KMS-11 (cell line): ENCODE results near the gene OSBPL10.

Experiments used
- H2AFZ ChIP-seq: fragments of 200-600 bp; sonication (generic); 2 replicates; pipeline ENCODE4 v1.6.1; 2016; ENCODE audit warnings: antibody characterized with exemption, mixed run types, low read depth
- H3K27ac ChIP-seq: fragments of 200-600 bp; sonication (generic); 2 replicates; pipeline ENCODE4 v1.6.1; 2016; ENCODE audit warnings: mild to moderate bottlenecking, mixed run types
- H3K27me3 ChIP-seq: fragments of 200-600 bp; sonication (generic); 2 replicates; pipeline ENCODE4 v1.6.1; 2017; ENCODE audit warnings: mild to moderate bottlenecking, low read depth, mixed run types, moderate library complexity; ENCODE audit not compliant: insufficient read depth
- H3K36me3 ChIP-seq: fragments of 200-600 bp; sonication (generic); 2 replicates; pipeline ENCODE4 v1.6.1; 2017; ENCODE audit warnings: mild to moderate bottlenecking, mixed run types; ENCODE audit not compliant: insufficient read depth
- H3K4me1 ChIP-seq: fragments of 200-600 bp; sonication (generic); 2 replicates; pipeline ENCODE4 v1.6.1; 2016; ENCODE audit warnings: mild to moderate bottlenecking, low read depth, mixed run types; ENCODE audit not compliant: poor library complexity, severe bottlenecking
- H3K4me2 ChIP-seq: fragments of 200-600 bp; sonication (generic); 2 replicates; pipeline ENCODE4 v1.7.0; 2016; ENCODE audit warnings: mild to moderate bottlenecking, mixed run types
- H3K4me3 ChIP-seq: fragments of 200-600 bp; sonication (generic); IDR thresholded peaks from 2 replicates; pipeline ENCODE4 v1.6.1; 2017; ENCODE audit warnings: low read depth, low read length, mixed read lengths; ENCODE audit not compliant: insufficient read depth
- H3K79me2 ChIP-seq: fragments of 200-600 bp; sonication (generic); 2 replicates; pipeline ENCODE4 v1.6.1; 2016; ENCODE audit warnings: low read depth, mixed run types; ENCODE audit not compliant: insufficient read depth
- H3K9ac ChIP-seq: fragments of 200-600 bp; sonication (generic); 2 replicates; pipeline ENCODE4 v1.6.1; 2016; ENCODE audit warnings: mild to moderate bottlenecking, mixed run types
- H4K20me1 ChIP-seq: fragments of 200-600 bp; sonication (generic); 2 replicates; pipeline ENCODE4 v1.6.1; 2016; ENCODE audit warnings: mild to moderate bottlenecking, mixed run types; ENCODE audit not compliant: insufficient read depth
- TF ChIP-seq, protein P1 (sequence below): fragments of 200-600 bp; sonication (generic); conservative IDR thresholded peaks from 2 replicates; pipeline ENCODE4 v1.6.1; 2017; ENCODE audit warnings: low read depth, mild to moderate bottlenecking, antibody characterized with exemption, low read length, moderate library complexity, mixed read lengths

Gene OSBPL10

DNA sequence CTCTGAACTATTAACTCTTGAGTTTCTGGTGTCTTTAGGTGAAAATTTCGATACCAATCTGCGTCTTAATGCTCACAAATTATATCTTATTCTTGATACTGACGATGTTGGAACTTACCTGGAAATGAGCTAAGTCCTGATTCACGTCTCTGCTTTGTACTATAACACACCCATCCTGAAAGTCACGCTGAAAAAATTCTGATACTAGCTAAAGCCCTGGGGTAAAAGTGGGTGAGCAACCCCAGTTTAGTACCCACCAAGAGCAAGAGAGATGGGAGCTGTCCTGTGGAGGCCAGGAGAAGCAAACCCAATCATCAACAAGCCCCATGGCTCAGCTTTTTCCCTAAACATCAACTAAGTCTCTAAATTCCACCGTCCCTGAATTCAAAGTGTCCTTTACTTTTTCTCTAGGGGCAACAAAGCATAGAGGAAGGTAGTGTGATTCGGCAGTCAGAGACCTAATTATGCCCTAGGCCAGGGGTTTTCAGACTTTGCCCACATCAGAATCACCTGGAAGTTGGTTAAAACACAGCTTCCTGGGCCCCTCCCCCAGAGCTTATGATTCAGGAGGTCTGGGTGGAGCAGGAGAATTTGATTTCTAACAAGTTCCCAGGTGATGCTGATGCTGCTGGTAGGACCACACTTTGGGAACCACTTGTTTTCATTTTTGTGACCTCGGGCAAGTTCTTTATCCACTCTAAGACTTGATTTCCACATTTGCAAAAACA lies 90.2 kb downstream of the OSBPL10 start:
- TF ChIP-seq, protein P1, sequence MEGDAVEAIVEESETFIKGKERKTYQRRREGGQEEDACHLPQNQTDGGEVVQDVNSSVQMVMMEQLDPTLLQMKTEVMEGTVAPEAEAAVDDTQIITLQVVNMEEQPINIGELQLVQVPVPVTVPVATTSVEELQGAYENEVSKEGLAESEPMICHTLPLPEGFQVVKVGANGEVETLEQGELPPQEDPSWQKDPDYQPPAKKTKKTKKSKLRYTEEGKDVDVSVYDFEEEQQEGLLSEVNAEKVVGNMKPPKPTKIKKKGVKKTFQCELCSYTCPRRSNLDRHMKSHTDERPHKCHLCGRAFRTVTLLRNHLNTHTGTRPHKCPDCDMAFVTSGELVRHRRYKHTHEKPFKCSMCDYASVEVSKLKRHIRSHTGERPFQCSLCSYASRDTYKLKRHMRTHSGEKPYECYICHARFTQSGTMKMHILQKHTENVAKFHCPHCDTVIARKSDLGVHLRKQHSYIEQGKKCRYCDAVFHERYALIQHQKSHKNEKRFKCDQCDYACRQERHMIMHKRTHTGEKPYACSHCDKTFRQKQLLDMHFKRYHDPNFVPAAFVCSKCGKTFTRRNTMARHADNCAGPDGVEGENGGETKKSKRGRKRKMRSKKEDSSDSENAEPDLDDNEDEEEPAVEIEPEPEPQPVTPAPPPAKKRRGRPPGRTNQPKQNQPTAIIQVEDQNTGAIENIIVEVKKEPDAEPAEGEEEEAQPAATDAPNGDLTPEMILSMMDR: no peak
- Histone ChIP-seq H3K27ac (no peak overlapping the region), H3K9ac (no peak overlapping the region), H3K4me2 (no peak overlapping the region), H3K36me3 (no peaks in the 10 kb centered on the region), H3K4me3 (no peak overlapping the region), H2AFZ (no peak overlapping the region), H3K27me3 (no peaks in the 10 kb centered on the region), H3K79me2 (no peaks in the 10 kb centered on the region), H4K20me1 (no peaks in the 10 kb centered on the region), H3K4me1 (no peaks in the 10 kb centered on the region)

DNA sequence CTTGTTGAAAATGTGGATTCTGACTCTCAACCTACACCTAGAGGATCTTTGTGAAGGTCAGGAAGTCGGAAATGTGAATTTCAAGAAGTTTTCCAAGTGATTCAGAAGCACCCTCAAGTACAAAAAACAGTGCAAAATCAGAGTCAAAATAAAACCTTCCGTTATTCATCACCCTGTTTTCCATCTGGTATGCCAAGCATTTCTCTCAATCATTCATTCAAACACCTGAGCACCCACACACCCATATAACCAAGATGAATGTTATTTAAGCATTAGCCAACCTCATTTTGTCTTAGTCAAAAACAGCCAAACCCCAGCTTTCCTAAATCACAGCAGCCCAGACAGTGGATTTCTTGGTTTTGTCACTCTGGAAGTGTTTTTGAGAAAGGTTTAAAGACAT lies 91.1 kb downstream of the OSBPL10 start:
- H3K9ac ChIP-seq: no peak overlapping the region
- H3K4me3 ChIP-seq: no peak overlapping the region
- no peak overlapping the region for H3K4me2 ChIP-seq
- TF ChIP-seq, protein P1: no peak
- no peaks in the 10 kb centered on the region for H3K4me1 ChIP-seq
- H3K27ac ChIP-seq: no peak overlapping the region
- H2AFZ ChIP-seq: no peak overlapping the region
- H3K36me3 ChIP-seq: no peaks in the 10 kb centered on the region
- H3K79me2 ChIP-seq: no peaks in the 10 kb centered on the region
- no peaks in the 10 kb centered on the region for H3K27me3 ChIP-seq
- H4K20me1 ChIP-seq: no peaks in the 10 kb centered on the region

DNA sequence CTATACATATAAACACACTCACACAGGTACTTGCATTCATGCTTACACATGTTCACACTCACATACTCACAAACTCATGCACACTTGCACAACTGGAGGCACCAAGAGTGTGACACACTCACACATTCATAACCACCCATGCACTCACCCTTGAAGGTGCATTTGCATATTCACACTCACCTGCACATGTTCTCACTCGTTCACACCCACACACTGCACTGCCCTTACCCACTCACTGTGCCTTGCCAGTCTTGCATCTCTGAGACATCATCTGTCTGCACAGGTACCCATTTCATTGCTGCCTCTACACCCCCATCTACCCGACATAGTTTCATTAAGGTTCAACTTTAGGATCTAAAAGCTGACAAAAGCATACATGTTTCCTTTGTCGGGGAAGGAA lies 95.8 kb downstream of the OSBPL10 start:
- no peaks in the 10 kb centered on the region for H3K79me2 ChIP-seq
- H3K4me3 ChIP-seq: no peak overlapping the region
- no peaks in the 10 kb centered on the region for H3K27me3 ChIP-seq
- TF ChIP-seq, protein P1: no peak
- H2AFZ ChIP-seq: no peak overlapping the region
- no peak overlapping the region for H3K9ac ChIP-seq
- H3K36me3 ChIP-seq: no peaks in the 10 kb centered on the region
- H3K27ac ChIP-seq: no peak overlapping the region
- no peaks in the 10 kb centered on the region for H4K20me1 ChIP-seq
- H3K4me2 ChIP-seq: no peak overlapping the region
- H3K4me1 ChIP-seq: no peaks in the 10 kb centered on the region

DNA sequence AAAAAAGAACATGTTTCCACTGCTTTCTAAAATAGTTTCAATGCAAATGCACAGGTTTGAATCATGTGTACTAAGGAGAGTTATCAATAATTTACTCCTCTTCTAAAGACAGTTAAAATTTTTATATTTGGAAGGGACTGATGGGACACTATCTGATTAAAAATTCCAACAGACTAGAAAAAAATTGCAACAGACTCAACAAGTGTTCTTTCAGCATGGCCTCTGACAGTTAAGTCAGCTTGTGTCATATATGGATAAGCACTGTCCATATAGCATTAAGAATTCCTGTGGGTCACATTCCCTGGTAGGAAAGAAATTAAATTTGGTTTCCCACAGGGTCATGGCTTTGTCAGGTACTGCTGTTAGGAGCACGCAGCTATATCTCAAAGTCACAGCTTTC lies 96.8 kb downstream of the OSBPL10 start:
- Histone ChIP-seq H3K27me3 (no peaks in the 10 kb centered on the region), H3K9ac (no peak overlapping the region), H3K4me3 (no peak overlapping the region), H3K27ac (no peak overlapping the region), H3K36me3 (no peaks in the 10 kb centered on the region), H3K4me2 (no peak overlapping the region), H3K79me2 (no peaks in the 10 kb centered on the region), H3K4me1 (no peaks in the 10 kb centered on the region), H2AFZ (no peak overlapping the region), H4K20me1 (no peaks in the 10 kb centered on the region)
- TF ChIP-seq, protein P1: no peak
